Measurements from ENCODE around the gene CROCC.
"Not testable (repeated sequence)": the region's sequence is repeated elsewhere in the genome, so short reads cannot be mapped to it uniquely, and the experiment has no call there.

The CROCC gene

GRCh38 chr1:16918371-16918770, 3.4 kb upstream of the CROCC start:
- H3K27ac Mint-ChIP-seq: no peak overlapping the region
- H3K36me3 Mint-ChIP-seq: peaks cover 0 to 3% of the 10 kb centered on the region in 2 donors
- ATAC-seq (replicated peaks) (no peak), DNase-seq (no peak)
- no peaks in the 10 kb centered on the region for H3K9me3 Mint-ChIP-seq
- H3K4me1 Mint-ChIP-seq: peaks cover 31 to 36% of the 10 kb centered on the region in 2 donors
- H3K4me3 Mint-ChIP-seq: no peak overlapping the region
- peaks cover 4 to 8% of the 10 kb centered on the region in 2 donors for H3K27me3 Mint-ChIP-seq

DNA sequence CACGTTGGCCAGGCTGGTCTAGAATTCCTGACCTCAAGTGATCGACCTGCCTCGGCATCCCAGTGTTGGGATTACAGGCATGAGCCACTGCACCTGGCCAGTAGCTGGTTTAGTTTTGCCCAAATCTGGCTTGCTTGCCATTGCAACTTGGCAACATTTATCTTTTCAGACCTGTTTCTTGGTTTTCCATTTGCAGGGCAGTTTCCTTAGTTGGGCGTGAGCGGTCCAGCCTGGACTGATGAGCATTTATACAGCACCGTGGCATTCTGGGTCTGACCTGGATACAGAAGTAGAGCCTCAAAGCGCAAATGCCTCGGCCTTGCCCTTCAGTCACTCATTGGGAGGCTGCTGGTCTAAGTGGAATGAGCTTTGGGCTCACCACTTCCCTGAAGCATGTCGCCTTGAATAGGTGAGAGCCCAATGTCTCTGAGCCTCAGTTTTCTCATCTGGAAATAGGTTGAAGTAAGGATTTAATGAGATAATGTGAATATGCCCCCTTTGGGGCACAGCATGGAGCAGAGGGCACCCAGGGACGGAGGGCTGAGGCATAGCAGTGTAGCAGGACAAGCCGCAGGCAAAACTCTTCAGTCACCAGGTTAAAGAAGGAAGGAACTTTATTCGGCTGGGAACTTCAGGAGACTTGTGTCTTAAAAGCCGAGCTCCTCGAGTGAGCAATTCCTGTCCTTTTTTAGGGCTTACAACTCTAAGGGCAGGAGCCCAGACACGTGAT, 2.6 kb upstream of the CROCC start:
- not testable (repeated sequence) for H3K9me3 Mint-ChIP-seq; H3K27ac Mint-ChIP-seq; H3K27me3 Mint-ChIP-seq; ATAC-seq (replicated peaks); H3K4me3 Mint-ChIP-seq; DNase-seq; H3K36me3 Mint-ChIP-seq
- H3K4me1 Mint-ChIP-seq: peaks cover 27 to 33% of the 10 kb centered on the region in 2 donors

GRCh38 chr1:16920951-16921350, 780 bp upstream of the CROCC start:
- peaks cover 0 to 3% of the 10 kb centered on the region in 2 donors for H3K36me3 Mint-ChIP-seq
- DNase-seq: no peak
- H3K9me3 Mint-ChIP-seq: no peaks in the 10 kb centered on the region
- H3K27me3 Mint-ChIP-seq: peaks cover 4 to 8% of the 10 kb centered on the region in 2 donors
- ATAC-seq (replicated peaks): no peak
- H3K4me3 Mint-ChIP-seq: peak overlapping the region in 1 of 2 donors; percentile 85
- H3K27ac Mint-ChIP-seq: no peak overlapping the region
- H3K4me1 Mint-ChIP-seq: peaks cover 23 to 29% of the 10 kb centered on the region in 2 donors

GRCh38 chr1:16922466-16922865, 735 bp downstream of the CROCC start:
- Mint-ChIP-seq H3K36me3 (peaks cover 0 to 3% of the 10 kb centered on the region in 2 donors), H3K27ac (no peak overlapping the region), H3K4me3 (no peak overlapping the region), H3K9me3 (no peaks in the 10 kb centered on the region), H3K4me1 (peaks cover 23 to 30% of the 10 kb centered on the region in 2 donors), H3K27me3 (peaks cover 4 to 8% of the 10 kb centered on the region in 2 donors)
- no peak for DNase-seq
- no peak for ATAC-seq (replicated peaks)

GRCh38 chr1:16922885-16923431, 1.2 kb downstream of the CROCC start:
- DNase-seq (no peak), ATAC-seq (replicated peaks) (no peak)
- peaks cover 24 to 34% of the 10 kb centered on the region in 2 donors for H3K4me1 Mint-ChIP-seq
- H3K36me3 Mint-ChIP-seq: peaks cover 0 to 3% of the 10 kb centered on the region in 2 donors
- H3K27me3 Mint-ChIP-seq: peaks cover 4 to 8% of the 10 kb centered on the region in 2 donors
- no peak overlapping the region for H3K27ac Mint-ChIP-seq
- no peak overlapping the region for H3K4me3 Mint-ChIP-seq
- H3K9me3 Mint-ChIP-seq: no peaks in the 10 kb centered on the region

DNA sequence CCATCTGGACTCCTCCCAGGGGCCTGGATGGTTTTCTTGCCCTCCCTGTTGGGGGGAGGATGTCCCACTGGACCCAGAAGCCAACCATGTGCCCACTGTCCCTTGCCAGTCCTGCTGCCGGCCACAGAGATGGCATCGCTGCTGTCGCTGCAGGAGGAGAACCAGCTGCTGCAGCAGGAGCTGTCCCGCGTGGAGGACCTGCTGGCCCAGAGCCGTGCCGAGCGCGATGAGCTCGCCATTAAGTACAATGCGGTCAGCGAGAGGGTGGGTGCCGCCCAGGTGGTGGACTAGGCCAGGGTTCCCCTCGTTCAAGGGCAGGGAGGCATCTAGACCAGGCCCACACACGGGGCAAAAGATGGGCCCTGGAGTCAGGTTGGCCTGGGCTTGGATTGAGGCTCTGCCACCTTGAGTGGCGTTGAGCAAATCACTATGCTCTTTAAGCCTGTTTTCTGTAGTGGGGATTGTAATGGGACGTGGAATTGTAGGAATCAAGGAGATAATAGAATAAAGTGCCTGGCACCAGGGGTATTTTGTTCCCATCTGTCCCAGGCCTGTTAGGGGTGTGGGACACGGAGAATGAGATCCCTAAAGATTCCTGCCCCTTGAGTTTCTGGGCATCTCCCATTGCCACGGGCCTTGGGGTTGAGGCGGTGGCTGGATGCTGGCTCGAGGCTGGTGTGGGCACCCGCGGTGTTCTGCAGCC, 2.6 kb downstream of the CROCC start:
- Mint-ChIP-seq H3K27ac (no peak overlapping the region), H3K36me3 (no peaks in the 10 kb centered on the region), H3K4me3 (no peak overlapping the region), H3K9me3 (no peaks in the 10 kb centered on the region), H3K27me3 (peaks cover 4 to 8% of the 10 kb centered on the region in 2 donors), H3K4me1 (peaks cover 27 to 32% of the 10 kb centered on the region in 2 donors)
- DNase-seq: no peak
- no peak for ATAC-seq (replicated peaks)

DNA sequence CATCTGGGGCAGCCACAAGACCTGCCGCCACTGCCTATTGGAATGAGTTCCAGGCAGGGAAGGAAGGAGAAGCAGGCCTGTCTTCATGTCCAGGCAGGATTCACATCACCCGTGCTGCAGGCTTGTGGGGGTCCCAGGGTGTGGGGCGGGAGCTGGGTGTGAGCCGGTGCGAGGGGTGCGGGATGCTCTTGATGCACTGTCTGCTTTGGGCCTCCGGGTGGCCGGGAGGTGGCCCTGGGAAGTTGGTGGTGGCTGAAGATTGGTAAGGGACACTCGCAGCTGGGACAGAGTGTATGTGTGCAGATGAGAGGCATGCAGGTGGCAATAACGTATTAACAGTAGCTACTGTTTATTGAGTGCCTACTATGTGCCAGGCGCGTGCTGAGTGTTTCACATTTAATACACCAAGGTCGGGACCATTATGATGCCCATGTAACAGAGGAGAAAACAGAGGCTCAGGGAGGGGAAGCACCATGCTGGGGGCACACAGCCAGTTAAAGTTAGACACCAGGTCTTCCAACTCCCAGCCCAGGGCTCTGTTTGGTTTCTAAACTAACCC, 3.3 kb downstream of the CROCC start:
- Mint-ChIP-seq H3K27me3 (peaks cover 4 to 8% of the 10 kb centered on the region in 2 donors), H3K36me3 (peaks cover under 1 to 2% of the 10 kb centered on the region in 2 donors), H3K9me3 (no peaks in the 10 kb centered on the region), H3K4me1 (peaks cover 27 to 32% of the 10 kb centered on the region in 2 donors), H3K27ac (no peak overlapping the region), H3K4me3 (no peak overlapping the region)
- DNase-seq: no peak
- no peak for ATAC-seq (replicated peaks)

- no peak for DNase-seq
Observed at GRCh38 chr1:16925635-16926490, 4.1 kb downstream of the CROCC start.

DNA sequence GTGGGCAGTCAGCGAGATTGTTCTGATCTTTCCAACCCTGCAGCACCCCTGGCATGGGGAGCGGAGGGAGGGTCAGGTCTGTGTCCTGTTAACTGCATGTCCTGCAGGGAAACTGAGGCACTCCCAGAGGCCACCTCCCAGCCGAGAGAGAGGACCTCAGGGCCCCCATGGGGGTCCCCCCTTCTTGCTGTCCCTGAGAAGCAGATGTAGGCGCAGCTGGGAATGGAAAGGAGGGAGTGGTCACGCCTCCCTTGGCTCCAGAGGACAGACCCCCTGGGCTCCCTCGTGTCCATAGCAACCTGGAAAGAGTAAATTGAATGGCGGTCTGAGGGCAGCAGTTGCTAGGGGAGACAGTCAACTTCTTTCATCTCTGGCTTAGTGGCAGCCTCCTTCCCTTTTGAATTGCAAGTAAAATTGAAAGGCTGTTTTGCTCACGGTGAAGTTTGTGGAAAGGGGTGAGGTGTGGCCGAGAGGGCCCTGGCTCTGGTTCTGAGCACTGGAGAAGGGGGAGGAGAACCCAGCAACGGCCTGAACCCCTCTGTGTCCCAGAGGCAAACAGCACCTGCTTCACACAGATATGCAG, 4.9 kb downstream of the CROCC start:
- H3K4me3 Mint-ChIP-seq: no peak overlapping the region
- ATAC-seq (replicated peaks) (no peak), DNase-seq (no peak)
- H3K27me3 Mint-ChIP-seq: peaks cover under 1 to 4% of the 10 kb centered on the region in 2 donors
- H3K9me3 Mint-ChIP-seq: no peaks in the 10 kb centered on the region
- H3K27ac Mint-ChIP-seq: no peak overlapping the region
- H3K36me3 Mint-ChIP-seq: peaks cover 3 to 14% of the 10 kb centered on the region in 2 donors
- H3K4me1 Mint-ChIP-seq: peaks cover 22 to 27% of the 10 kb centered on the region in 2 donors

More at GRCh38 chr1:16925635-16926490, 4.1 kb downstream of the CROCC start:
- peaks cover 4 to 8% of the 10 kb centered on the region in 2 donors for H3K27me3 Mint-ChIP-seq
- no peak overlapping the region for H3K27ac Mint-ChIP-seq
- H3K4me3 Mint-ChIP-seq: no peak overlapping the region
- H3K9me3 Mint-ChIP-seq: no peaks in the 10 kb centered on the region
- H3K36me3 Mint-ChIP-seq: peaks cover 2 to 10% of the 10 kb centered on the region in 2 donors
- no peak for ATAC-seq (replicated peaks)
- peaks cover 27 to 32% of the 10 kb centered on the region in 2 donors for H3K4me1 Mint-ChIP-seq

GRCh38 chr1:16927256-16927655, 5.5 kb downstream of the CROCC start:
- DNase-seq: no peak
- no peaks in the 10 kb centered on the region for H3K9me3 Mint-ChIP-seq
- H3K36me3 Mint-ChIP-seq: peaks cover 4 to 17% of the 10 kb centered on the region in 2 donors
- ATAC-seq (replicated peaks): no peak
- H3K4me3 Mint-ChIP-seq: no peak overlapping the region
- H3K27ac Mint-ChIP-seq: no peak overlapping the region
- H3K27me3 Mint-ChIP-seq: no peaks in the 10 kb centered on the region
- peaks cover 15 to 23% of the 10 kb centered on the region in 2 donors for H3K4me1 Mint-ChIP-seq

GRCh38 chr1:16927711-16928485, 6.2 kb downstream of the CROCC start:
- ATAC-seq (replicated peaks) (peak; percentile 36 to 68), DNase-seq (no peak)
- H3K27me3 Mint-ChIP-seq: no peaks in the 10 kb centered on the region
- H3K4me3 Mint-ChIP-seq: no peak overlapping the region
- no peaks in the 10 kb centered on the region for H3K9me3 Mint-ChIP-seq
- peaks cover 10 to 18% of the 10 kb centered on the region in 2 donors for H3K4me1 Mint-ChIP-seq
- peaks cover 4 to 20% of the 10 kb centered on the region in 2 donors for H3K36me3 Mint-ChIP-seq
- H3K27ac Mint-ChIP-seq: no peak overlapping the region

GRCh38 chr1:16929146-16930041, 7.7 kb downstream of the CROCC start:
- ATAC-seq (replicated peaks); H3K27me3 Mint-ChIP-seq; H3K4me3 Mint-ChIP-seq; DNase-seq; H3K9me3 Mint-ChIP-seq; H3K27ac Mint-ChIP-seq: not testable (repeated sequence)
- Mint-ChIP-seq H3K4me1 (peaks cover 10 to 16% of the 10 kb centered on the region in 2 donors), H3K36me3 (peaks cover 4 to 20% of the 10 kb centered on the region in 2 donors)
